Measurements from ENCODE around the gene CRTC1. TPM values are rescaled to one million over a fixed set of nuclear protein-coding genes. Genes with fewer than 3 reads are reported as not detected.

CRTC1 gene
- total and polyA plus RNA-seq, 3 donors from 2014 or later, result 15.6 to 32.1 (median 28.1) TPM

- no peaks in the 10 kb centered on the region for H3K36me3 ChIP-seq (ENCODE audit: low read depth, missing control alignments)
- 57 to 61% methylated on average over 23 to 28 of the region's 28 CpGs for WGBS, 2 donors
- no peak for TF ChIP-seq POLR2A (IDR thresholded peaks at IDR 0.05)
- no peak for TF ChIP-seq CTCF (IDR thresholded peaks at IDR 0.05)
- peaks cover 15% of the 10 kb centered on the region for H3K4me1 ChIP-seq
- no peak overlapping the region for H3K27ac ChIP-seq
- intact Hi-C loops (cut with DNase I; ENCODE audit: low total_unique reads), result no loop called here
- H3K9me3 ChIP-seq, result no peaks in the 10 kb centered on the region
- peak; percentile 79 for DNase-seq
- H3K27me3 ChIP-seq, result no peaks in the 10 kb centered on the region
- H3K4me3 ChIP-seq, result no peak overlapping the region
Observed at GRCh38 chr19:18710996-18711751, 27.7 kb downstream of the CRTC1 start.

- no peak for DNase-seq
- intact Hi-C loops (cut with DNase I; ENCODE audit: low total_unique reads), result no loop called here
- 86 to 90% methylated on average over 3 of the region's 3 CpGs for WGBS, 2 donors
- Histone ChIP-seq H3K36me3 (ENCODE audit: low read depth, missing control alignments) (no peaks in the 10 kb centered on the region), H3K4me3 (no peak overlapping the region), H3K4me1 (peaks cover 15% of the 10 kb centered on the region), H3K27me3 (no peaks in the 10 kb centered on the region), H3K9me3 (no peaks in the 10 kb centered on the region), H3K27ac (no peak overlapping the region)
- TF ChIP-seq CTCF (IDR thresholded peaks at IDR 0.05), result no peak
- no peak for TF ChIP-seq POLR2A (IDR thresholded peaks at IDR 0.05)
Observed at GRCh38 chr19:18711893-18712292, 28.4 kb downstream of the CRTC1 start.

GRCh38 chr19:18712981-18713380 is 29.5 kb downstream of the CRTC1 start:
- no peak overlapping the region for H3K27ac ChIP-seq
- no peak overlapping the region for H3K4me3 ChIP-seq
- peaks cover 23% of the 10 kb centered on the region for H3K4me1 ChIP-seq
- H3K36me3 ChIP-seq (ENCODE audit: low read depth, missing control alignments), result no peaks in the 10 kb centered on the region
- 76 to 81% methylated on average over 5 of the region's 5 CpGs for WGBS, 2 donors
- intact Hi-C loops (cut with DNase I; ENCODE audit: low total_unique reads), result no loop called here
- no peak for DNase-seq
- no peaks in the 10 kb centered on the region for H3K9me3 ChIP-seq
- no peaks in the 10 kb centered on the region for H3K27me3 ChIP-seq
- no peak for TF ChIP-seq CTCF (IDR thresholded peaks at IDR 0.05)
- TF ChIP-seq POLR2A (IDR thresholded peaks at IDR 0.05), result no peak

- H3K4me3 ChIP-seq, result no peak overlapping the region
- DNase-seq, result no peak
- H3K27me3 ChIP-seq, result no peaks in the 10 kb centered on the region
- no peaks in the 10 kb centered on the region for H3K9me3 ChIP-seq
- peaks cover 24% of the 10 kb centered on the region for H3K4me1 ChIP-seq
- no peak overlapping the region for H3K27ac ChIP-seq
- 82 to 92% methylated on average over 14 to 18 of the region's 18 CpGs for WGBS, 2 donors
- no peaks in the 10 kb centered on the region for H3K36me3 ChIP-seq (ENCODE audit: low read depth, missing control alignments)
- no peak for TF ChIP-seq CTCF (IDR thresholded peaks at IDR 0.05)
- no peak for TF ChIP-seq POLR2A (IDR thresholded peaks at IDR 0.05)
- intact Hi-C loops (cut with DNase I; ENCODE audit: low total_unique reads), result no loop called here
Observed at GRCh38 chr19:18713550-18714117, 30.2 kb downstream of the CRTC1 start.
